Left ventricle myocardium inferior (tissue), 1 donor: ENCODE results near the gene TOLLIP. TPM values are rescaled to one million over a fixed set of nuclear protein-coding genes. Genes with fewer than 3 reads are reported as not detected.

Source experiments
- DNase-seq: peaks from one replicate; pipeline ENCODE4 v3.0.0-alpha.2; 2020
- H3K27ac ChIP-seq: fragments of 200-600 bp; replicated peaks from 2 replicates; pipeline ENCODE4 v1.8.0; 2021
- H3K27me3 ChIP-seq: fragments of 200-600 bp; 2 replicates; pipeline ENCODE4 v1.8.0; 2021; ENCODE audit warnings: low read depth
- H3K36me3 ChIP-seq: fragments of 200-600 bp; 2 replicates; pipeline ENCODE4 v1.8.0; 2021
- H3K4me1 ChIP-seq: fragments of 200-600 bp; 2 replicates; pipeline ENCODE4 v1.8.0; 2021
- H3K4me3 ChIP-seq: fragments of 200-600 bp; 2 replicates; pipeline ENCODE4 v1.8.0; 2021; ENCODE audit warnings: mild to moderate bottlenecking, moderate library complexity
- H3K9me3 ChIP-seq: fragments of 200-600 bp; replicated peaks from 2 replicates; pipeline ENCODE4 v1.8.0; 2021
- intact Hi-C: fragments of 100-400 bp; cut with micrococcal nuclease; formaldehyde crosslinking; loops from one replicate; pipeline ENCODE4 v1.11.0; 2022
- total RNA-seq: library from RNA; stranded (reverse); fragmentation: NEBNext Ultra II Directional; extraction: Animal tissue kit (Norgen Biotek cat#: 25700); gene quantifications from one replicate; pipeline ENCODE4 v1.2.1, GENCODE V29; 2021
- TF ChIP-seq, protein P1 (sequence below): fragments of 200-600 bp; IDR thresholded peaks from 2 replicates; pipeline ENCODE4 v1.8.0; 2021; ENCODE audit warnings: antibody characterized with exemption, mild to moderate bottlenecking, borderline replicate concordance
- donor health status: DM: no; HTN: yes; CAD: no; lungs with severe emphysema.

TOLLIP gene
- total RNA-seq, 1 donor from 2014 or later = 51.9 TPM

DNA sequence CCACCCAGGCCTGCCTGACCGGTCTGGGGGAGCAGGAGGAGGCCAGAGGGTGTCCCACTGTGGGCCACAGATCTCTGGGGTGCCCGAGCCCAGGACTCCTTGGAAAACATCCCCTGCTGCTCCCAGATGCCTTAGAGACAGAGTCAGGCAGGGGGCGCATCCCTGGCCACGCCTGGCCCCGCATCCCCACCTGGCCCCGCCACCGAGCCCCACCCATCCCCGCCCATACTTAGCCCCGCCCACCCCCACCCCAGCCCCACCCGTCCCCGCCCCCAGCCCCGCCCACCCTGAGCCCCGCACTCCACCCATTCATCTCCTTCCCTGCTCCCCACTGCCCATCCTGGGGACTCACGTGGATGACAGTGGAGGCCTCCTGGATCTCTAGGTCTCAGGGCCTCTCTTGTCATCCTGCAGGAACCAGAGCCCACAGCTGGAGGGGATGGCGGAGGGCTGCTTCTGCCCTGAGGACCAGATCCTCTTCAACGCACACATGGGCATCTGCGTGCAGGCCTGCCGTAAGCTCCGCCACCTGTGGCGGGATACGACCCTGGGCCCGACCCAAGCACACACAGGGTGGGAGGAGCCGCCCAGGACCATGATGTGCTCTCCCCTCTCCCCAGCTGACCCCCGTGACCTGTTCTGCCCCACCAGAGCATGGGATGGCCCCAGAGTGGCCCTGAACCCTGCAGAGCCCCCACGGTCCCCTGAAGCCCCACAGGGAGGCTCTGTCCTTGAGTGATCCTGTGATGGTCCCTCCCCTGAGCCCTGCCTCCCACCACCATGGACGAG is 53.0 kb downstream of the TOLLIP start:
- no peaks in the 10 kb centered on the region for H3K36me3 ChIP-seq
- TF ChIP-seq, protein P1, sequence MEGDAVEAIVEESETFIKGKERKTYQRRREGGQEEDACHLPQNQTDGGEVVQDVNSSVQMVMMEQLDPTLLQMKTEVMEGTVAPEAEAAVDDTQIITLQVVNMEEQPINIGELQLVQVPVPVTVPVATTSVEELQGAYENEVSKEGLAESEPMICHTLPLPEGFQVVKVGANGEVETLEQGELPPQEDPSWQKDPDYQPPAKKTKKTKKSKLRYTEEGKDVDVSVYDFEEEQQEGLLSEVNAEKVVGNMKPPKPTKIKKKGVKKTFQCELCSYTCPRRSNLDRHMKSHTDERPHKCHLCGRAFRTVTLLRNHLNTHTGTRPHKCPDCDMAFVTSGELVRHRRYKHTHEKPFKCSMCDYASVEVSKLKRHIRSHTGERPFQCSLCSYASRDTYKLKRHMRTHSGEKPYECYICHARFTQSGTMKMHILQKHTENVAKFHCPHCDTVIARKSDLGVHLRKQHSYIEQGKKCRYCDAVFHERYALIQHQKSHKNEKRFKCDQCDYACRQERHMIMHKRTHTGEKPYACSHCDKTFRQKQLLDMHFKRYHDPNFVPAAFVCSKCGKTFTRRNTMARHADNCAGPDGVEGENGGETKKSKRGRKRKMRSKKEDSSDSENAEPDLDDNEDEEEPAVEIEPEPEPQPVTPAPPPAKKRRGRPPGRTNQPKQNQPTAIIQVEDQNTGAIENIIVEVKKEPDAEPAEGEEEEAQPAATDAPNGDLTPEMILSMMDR = no peak
- H3K27me3 ChIP-seq = peaks cover 10% of the 10 kb centered on the region
- H3K4me1 ChIP-seq = no peaks in the 10 kb centered on the region
- no peak for DNase-seq
- H3K4me3 ChIP-seq = no peak overlapping the region
- H3K27ac ChIP-seq = no peak overlapping the region
- no peaks in the 10 kb centered on the region for H3K9me3 ChIP-seq
- intact Hi-C loops = no loop called here

DNA sequence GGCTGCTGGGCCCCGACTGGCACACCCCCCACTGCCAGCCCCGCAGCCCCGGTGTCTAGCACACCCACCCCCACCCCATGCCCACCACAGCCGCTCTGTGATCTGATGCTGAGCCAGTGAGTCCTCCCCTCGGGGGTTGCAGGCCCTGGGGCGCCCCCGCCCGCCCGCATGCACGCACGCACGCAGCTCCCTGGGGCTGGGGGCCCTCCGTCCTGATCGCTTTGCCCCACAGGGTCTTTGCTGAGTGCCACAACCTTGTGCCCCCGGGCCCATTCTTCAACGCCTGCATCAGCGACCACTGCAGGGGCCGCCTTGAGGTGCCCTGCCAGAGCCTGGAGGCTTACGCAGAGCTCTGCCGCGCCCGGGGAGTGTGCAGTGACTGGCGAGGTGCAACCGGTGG is 54.3 kb downstream of the TOLLIP start:
- DNase-seq = no peak
- Histone ChIP-seq H3K27ac (no peak overlapping the region), H3K4me1 (no peaks in the 10 kb centered on the region), H3K4me3 (no peak overlapping the region), H3K27me3 (peaks cover 10% of the 10 kb centered on the region), H3K9me3 (no peaks in the 10 kb centered on the region), H3K36me3 (no peaks in the 10 kb centered on the region)
- TF ChIP-seq, protein P1 = no peak
- intact Hi-C loops = no loop called here

DNA sequence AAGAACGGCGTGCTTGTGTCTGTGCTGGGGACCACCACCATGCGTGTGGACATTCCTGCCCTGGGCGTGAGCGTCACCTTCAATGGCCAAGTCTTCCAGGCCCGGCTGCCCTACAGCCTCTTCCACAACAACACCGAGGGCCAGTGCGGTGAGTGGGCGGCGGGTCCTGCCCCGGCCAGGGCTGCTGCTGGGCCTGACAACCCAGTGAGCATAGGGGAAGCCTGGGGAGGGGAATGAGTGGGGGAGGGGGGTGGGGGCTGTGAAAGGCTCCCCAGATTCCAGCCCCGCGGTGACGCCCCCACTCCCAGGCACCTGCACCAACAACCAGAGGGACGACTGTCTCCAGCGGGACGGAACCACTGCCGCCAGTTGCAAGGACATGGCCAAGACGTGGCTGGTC is 54.7 kb downstream of the TOLLIP start:
- H3K27ac ChIP-seq = no peak overlapping the region
- H3K4me1 ChIP-seq = no peaks in the 10 kb centered on the region
- H3K4me3 ChIP-seq = no peak overlapping the region
- no peak for DNase-seq
- TF ChIP-seq, protein P1 = no peak
- no peaks in the 10 kb centered on the region for H3K9me3 ChIP-seq
- intact Hi-C loops = no loop called here
- H3K27me3 ChIP-seq = peaks cover 10% of the 10 kb centered on the region
- H3K36me3 ChIP-seq = no peaks in the 10 kb centered on the region

DNA sequence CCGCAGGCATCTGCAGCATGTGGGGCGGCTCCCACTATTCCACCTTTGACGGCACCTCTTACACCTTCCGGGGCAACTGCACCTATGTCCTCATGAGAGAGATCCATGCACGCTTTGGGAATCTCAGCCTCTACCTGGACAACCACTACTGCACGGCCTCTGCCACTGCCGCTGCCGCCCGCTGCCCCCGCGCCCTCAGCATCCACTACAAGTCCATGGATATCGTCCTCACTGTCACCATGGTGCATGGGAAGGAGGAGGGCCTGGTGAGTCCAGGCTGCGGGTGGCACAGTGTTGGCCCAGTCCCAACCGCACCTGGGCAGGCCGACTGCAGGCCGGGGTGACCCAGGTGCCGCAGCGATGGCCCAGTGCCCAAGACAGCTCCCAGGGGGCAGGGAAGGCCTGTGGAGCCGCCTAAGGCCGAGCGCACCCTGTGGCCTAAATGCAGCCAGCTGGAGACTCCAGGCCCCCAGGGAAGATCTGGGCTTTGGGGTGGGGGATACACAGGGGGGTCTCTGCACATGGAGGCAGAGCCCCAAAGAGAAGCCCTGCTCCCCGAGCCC is 55.3 kb downstream of the TOLLIP start:
- TF ChIP-seq, protein P1 = no peak
- no peak overlapping the region for H3K4me3 ChIP-seq
- intact Hi-C loops = no loop called here
- no peaks in the 10 kb centered on the region for H3K36me3 ChIP-seq
- H3K4me1 ChIP-seq = no peaks in the 10 kb centered on the region
- no peak for DNase-seq
- no peaks in the 10 kb centered on the region for H3K9me3 ChIP-seq
- H3K27me3 ChIP-seq = peaks cover 10% of the 10 kb centered on the region
- H3K27ac ChIP-seq = no peak overlapping the region

DNA sequence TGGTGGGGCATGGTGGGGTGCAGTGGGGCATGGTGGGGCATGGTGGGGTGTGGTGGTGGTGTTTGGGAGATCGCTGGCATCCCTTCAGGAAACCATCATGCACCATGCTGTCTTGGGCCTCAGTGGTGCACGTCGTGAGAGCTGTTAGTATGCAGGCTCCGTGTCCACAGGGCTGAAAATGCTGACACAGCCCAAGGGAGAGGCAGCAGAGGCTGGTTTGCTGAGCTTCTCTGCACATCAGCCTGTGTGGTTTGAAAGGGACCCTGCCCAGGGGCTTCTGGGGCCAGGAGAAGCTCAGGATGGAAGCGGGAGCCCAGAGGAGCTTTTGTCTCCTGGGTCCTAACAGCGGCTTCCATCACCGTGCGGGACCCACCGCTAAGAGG is 56.3 kb downstream of the TOLLIP start:
- no peak for DNase-seq
- Histone ChIP-seq H3K27ac (no peak overlapping the region), H3K4me3 (no peak overlapping the region), H3K4me1 (no peaks in the 10 kb centered on the region), H3K9me3 (no peaks in the 10 kb centered on the region), H3K36me3 (no peaks in the 10 kb centered on the region), H3K27me3 (peaks cover 10% of the 10 kb centered on the region)
- TF ChIP-seq, protein P1 = no peak
- intact Hi-C loops = no loop called here
